HFF-Myc (cell line): ENCODE measurements around the gene NTRK2.

ENCODE experiments used
- DNase-seq: peaks from one replicate; pipeline ENCODE4 v3.0.0-alpha.2; 2011; ENCODE audit warnings: low read depth; ENCODE audit errors: extremely low read depth
- H3K4me3 ChIP-seq: replicated peaks from 2 replicates; pipeline ENCODE4 v1.5.1; 2011; ENCODE audit warnings: low read depth, mild to moderate bottlenecking, control low read depth, low read length
- TF ChIP-seq, protein P1 (sequence below): IDR thresholded peaks from 2 replicates; pipeline ENCODE4 v1.5.1; 2012; ENCODE audit warnings: mild to moderate bottlenecking, low read depth, low read length, control low read depth; ENCODE audit errors: missing control alignments

Gene NTRK2

DNA sequence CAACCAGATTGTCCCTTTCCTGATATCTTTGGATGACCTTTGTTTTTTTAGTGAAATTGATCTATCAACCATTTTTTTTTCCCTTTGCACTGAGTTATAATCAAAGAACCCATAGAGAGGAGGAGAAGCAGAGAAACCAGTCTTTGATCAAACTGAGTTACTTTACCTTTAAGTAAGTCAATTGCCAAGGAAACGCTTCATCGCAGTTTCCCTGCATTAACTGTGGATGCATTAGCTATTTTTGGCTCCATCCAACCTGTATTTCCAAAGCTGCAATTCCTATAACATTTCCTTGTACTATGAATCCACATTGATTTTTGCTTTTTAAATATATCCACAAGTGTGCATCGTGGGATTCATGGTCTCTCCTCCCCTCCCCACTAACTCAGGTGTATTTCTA is 268.1 kb downstream of the NTRK2 start:
- DNase-seq, result no peak
- no peak overlapping the region for H3K4me3 ChIP-seq
- TF ChIP-seq, protein P1, sequence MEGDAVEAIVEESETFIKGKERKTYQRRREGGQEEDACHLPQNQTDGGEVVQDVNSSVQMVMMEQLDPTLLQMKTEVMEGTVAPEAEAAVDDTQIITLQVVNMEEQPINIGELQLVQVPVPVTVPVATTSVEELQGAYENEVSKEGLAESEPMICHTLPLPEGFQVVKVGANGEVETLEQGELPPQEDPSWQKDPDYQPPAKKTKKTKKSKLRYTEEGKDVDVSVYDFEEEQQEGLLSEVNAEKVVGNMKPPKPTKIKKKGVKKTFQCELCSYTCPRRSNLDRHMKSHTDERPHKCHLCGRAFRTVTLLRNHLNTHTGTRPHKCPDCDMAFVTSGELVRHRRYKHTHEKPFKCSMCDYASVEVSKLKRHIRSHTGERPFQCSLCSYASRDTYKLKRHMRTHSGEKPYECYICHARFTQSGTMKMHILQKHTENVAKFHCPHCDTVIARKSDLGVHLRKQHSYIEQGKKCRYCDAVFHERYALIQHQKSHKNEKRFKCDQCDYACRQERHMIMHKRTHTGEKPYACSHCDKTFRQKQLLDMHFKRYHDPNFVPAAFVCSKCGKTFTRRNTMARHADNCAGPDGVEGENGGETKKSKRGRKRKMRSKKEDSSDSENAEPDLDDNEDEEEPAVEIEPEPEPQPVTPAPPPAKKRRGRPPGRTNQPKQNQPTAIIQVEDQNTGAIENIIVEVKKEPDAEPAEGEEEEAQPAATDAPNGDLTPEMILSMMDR, result no peak

DNA sequence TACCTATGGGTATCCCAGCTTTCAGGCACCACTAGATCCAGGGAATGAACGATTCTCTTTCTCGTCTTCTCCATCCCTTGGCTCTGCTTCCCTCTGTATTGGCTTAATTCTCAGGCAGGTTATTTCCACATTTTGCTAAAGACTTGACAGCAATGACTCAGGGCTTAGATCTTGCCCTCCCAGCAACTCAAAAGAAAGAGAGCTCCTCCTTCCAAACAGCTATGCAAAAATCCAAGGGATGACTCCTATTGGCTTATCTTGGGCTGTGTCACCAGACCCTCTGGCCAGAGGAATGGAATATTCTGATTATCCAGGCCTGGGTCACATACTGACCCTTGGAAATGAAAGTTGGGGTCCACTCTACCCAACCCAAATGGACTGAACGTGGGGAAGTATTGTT is 270.2 kb downstream of the NTRK2 start:
- DNase-seq, result no peak
- TF ChIP-seq, protein P1, result no peak
- no peak overlapping the region for H3K4me3 ChIP-seq

DNA sequence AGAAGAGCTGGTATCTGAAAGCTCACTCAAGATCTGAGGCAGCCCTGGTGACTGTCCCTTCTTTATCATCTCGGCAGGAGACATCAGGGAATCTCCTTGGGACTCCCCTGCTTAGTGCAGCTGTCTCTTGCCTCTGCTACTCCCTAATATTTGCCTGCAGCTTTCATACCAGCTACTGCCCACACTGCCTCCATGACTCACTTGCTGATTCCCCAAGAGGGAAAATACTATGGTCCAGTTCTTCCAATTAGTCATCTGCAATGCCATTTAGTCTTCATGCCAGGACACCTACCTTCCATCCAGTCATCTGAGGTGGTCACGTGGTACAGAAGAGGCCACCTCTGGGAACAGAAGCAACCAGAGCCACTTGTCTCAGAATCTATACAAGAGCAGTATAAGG is 270.8 kb downstream of the NTRK2 start:
- TF ChIP-seq, protein P1, result no peak
- no peak for DNase-seq
- no peak overlapping the region for H3K4me3 ChIP-seq

DNA sequence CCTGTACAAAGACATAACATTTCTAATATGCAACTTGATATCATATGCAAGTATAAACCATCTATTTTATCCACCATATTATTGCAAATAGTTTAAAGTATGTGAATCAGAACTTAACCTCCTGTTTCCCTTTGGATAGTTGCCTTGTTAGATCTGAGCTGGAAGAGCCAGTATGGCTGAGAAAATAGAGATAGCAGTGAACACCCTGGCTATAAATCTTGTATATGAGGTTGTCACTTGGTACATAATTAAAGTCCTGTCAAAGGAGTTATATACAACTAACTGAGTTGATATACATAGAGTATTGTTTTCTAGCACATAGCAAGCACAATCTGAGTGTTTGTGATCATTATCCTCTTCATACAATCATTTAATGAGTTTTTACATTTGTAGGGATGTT is 272.3 kb downstream of the NTRK2 start:
- no peak for DNase-seq
- TF ChIP-seq, protein P1, result no peak

DNA sequence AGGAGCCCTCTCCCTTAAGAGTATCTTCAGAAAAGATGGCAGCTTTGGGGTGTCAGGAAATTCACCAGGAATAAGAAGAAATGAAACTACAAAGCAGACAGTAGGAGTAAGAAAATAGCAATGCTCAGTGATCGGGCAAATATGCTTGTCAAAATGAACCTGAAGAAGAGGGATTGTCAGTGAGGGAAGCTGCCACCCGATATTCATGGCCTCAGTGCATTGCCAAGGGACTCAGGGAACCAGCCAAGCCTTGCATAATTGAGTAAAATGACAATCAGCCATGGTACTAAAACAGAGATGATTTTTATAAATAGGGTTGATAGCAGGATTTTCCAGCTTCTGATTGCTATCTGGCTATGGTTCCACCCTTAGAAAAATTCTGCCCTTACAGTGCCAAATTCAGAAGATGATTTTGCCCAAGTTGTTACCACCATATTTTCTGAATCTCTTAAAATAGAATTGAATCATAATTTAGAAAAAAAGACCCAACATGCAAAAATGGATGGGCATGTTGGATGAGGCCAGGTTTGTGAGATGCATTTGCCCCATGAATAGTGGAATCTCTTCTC is 274.0 kb downstream of the NTRK2 start:
- DNase-seq, result no peak
- TF ChIP-seq, protein P1, result no peak
- H3K4me3 ChIP-seq, result no peak overlapping the region

More for the DNA sequence above, 272.3 kb downstream of the NTRK2 start:
- H3K4me3 ChIP-seq, result no peak overlapping the region

DNA sequence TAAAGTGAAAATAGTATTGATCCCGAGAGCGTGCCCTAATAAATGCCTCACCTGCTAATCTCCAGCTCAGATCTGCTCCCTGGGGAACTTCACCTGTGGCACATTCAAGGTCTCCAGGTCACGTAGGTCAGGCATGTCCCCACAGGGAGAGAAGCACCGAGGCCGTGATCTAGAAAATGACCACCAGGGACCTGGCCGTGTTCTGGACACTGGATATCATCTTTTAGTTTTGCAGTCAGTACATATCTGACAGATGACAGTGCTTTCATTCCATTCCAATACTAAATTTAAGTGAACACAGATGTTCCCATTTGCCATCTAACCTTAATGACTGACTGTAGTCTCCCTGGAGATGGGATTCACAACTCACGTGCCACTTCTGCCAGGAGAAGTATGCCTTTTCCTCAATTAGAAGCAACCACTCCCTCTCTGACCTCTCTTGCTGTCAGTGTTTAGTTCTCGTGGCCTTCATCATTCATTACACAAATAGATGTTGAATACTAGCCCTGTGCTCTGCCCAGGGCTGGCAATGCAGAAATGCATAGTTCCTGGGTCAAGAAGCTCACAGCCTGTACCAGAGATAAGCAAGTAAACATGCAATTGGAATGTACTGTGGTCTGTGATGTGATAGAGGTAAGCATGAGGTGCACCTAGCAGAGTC is 276.5 kb downstream of the NTRK2 start:
- TF ChIP-seq, protein P1, result no peak
- H3K4me3 ChIP-seq, result no peak overlapping the region
- DNase-seq, result no peak

DNA sequence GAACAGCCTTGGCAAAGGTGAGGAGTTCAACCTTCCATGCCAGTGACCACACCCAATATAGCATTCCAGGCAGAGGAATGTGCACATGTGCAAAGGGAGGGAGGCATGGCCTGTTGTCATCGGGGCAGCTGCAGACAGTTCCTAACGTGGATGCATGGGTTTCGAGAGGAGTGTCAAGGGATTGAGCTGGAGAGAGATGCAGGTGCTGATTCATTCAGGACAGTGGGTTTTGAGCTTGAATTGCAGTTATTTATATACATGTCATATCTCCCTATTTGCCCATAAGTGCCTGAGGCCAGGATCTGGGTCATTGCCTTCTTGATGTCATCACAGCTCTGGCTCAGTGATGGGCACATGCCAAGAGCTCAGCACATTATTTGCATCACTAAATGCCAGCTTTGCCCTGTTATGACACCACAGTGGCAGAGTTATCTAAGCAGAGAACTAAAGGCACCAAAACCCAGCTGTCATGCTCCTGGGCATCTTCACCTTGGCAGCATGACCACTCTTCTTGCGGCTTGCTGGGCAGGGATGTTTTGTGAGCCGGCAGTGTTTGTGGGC is 278.0 kb downstream of the NTRK2 start:
- DNase-seq, result no peak
- H3K4me3 ChIP-seq, result no peak overlapping the region
- TF ChIP-seq, protein P1, result no peak
